Activated CD4-positive, alpha-beta T cell treated with anti-CD3 and anti-CD28 coated beads, Interleukin-2, Interleukin-6, amounts not matched to agents 100 ng/mL and 50 ng/mL, durations not matched to agents 16 hours and 8 hours (primary cell): ENCODE results near the gene FAM216B.
"Not testable (repeated sequence)": the region's sequence is repeated elsewhere in the genome, so short reads cannot be mapped to it uniquely, and the experiment has no call there.

Source experiments
- DNase-seq: peaks from one replicate; pipeline ENCODE4 v3.0.0-alpha.2; 2020

The FAM216B gene

GRCh38 chr13:42788601-42789000, 7.2 kb downstream of the FAM216B start:
- DNase-seq, result no peak

GRCh38 chr13:42792154-42792553, 10.8 kb downstream of the FAM216B start:
- DNase-seq, result no peak

GRCh38 chr13:42794577-42795275, 13.3 kb downstream of the FAM216B start:
- DNase-seq, result no peak

- DNase-seq, result no peak
Measured at GRCh38 chr13:42795666-42796065, 14.3 kb downstream of the FAM216B start.

- DNase-seq, result no peak
Measured at GRCh38 chr13:42796747-42797356, 15.5 kb downstream of the FAM216B start.

- DNase-seq, result no peak
Measured at GRCh38 chr13:42798118-42798517, 16.7 kb downstream of the FAM216B start.

- DNase-seq, result no peak
Measured at GRCh38 chr13:42800109-42800643, 18.8 kb downstream of the FAM216B start.

- DNase-seq, result no peak
Measured at GRCh38 chr13:42803563-42804204, 22.3 kb downstream of the FAM216B start.

- DNase-seq, result peak; percentile 26
Measured at GRCh38 chr13:42804244-42804874, 23.0 kb downstream of the FAM216B start.

GRCh38 chr13:42807241-42807640, 25.9 kb downstream of the FAM216B start:
- peak; percentile 44 for DNase-seq

- DNase-seq, result no peak
Measured at GRCh38 chr13:42807866-42808265, 26.5 kb downstream of the FAM216B start.

- peak; percentile 58 for DNase-seq
Measured at GRCh38 chr13:42808341-42808940, 27.1 kb downstream of the FAM216B start.

GRCh38 chr13:42812316-42812715, 30.9 kb downstream of the FAM216B start:
- DNase-seq, result peak; percentile 21

GRCh38 chr13:42814868-42815267, 33.5 kb downstream of the FAM216B start:
- DNase-seq, result no peak

- no peak for DNase-seq
Measured at GRCh38 chr13:42815681-42816080, 34.3 kb downstream of the FAM216B start.

GRCh38 chr13:42816538-42816937, 35.2 kb downstream of the FAM216B start:
- no peak for DNase-seq

- DNase-seq, result not testable (repeated sequence)
Measured at GRCh38 chr13:42819687-42820086, 38.3 kb downstream of the FAM216B start.

- no peak for DNase-seq
Measured at GRCh38 chr13:42820451-42820850, 39.1 kb downstream of the FAM216B start.

- no peak for DNase-seq
Measured at GRCh38 chr13:42821437-42821836, 40.1 kb downstream of the FAM216B start.

- DNase-seq, result peak; percentile 22
Measured at GRCh38 chr13:42832341-42833096, 51.1 kb downstream of the FAM216B start.

GRCh38 chr13:42834946-42835345, 53.6 kb downstream of the FAM216B start:
- no peak for DNase-seq
